CD4-positive, alpha-beta T cell treated with Interleukin-15 for 1 hour (primary cell): ENCODE data around the gene GPC5.
"Not testable (repeated sequence)": the region's sequence is repeated elsewhere in the genome, so short reads cannot be mapped to it uniquely, and the experiment has no call there.

Experiments
- DNase-seq: peaks from one replicate; pipeline ENCODE4 v3.0.0-alpha.2; 2020

GPC5 gene

GRCh38 chr13:92825938-92826596 is 1427.6 kb downstream of the GPC5 start:
- no peak for DNase-seq

- no peak for DNase-seq
These were observed 1429.1 kb downstream of the GPC5 start for GRCh38 chr13:92827503-92827902.

DNA sequence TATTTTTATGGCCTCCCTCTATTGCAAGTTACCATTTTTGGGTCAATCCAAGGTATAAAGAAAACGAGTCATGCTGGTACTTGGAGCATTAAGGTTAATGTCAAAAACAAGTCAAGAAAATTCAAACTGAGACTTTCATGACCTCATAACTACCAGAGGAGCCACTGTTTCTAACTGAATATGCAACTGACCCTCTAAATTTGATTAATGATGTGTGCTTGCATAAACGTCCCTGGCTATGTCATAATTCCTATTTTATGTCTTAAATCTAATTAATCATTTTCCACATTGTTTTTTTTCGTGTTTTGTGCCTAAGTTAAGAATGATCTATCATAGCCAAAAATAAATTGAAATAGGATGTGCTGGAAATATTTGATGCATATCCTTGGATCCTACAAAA is 1431.5 kb downstream of the GPC5 start:
- DNase-seq = no peak

GRCh38 chr13:92830821-92831220 is 1432.4 kb downstream of the GPC5 start:
- no peak for DNase-seq

GRCh38 chr13:92833071-92833470 is 1434.7 kb downstream of the GPC5 start:
- DNase-seq = no peak

- DNase-seq = no peak
These were observed 1437.8 kb downstream of the GPC5 start for GRCh38 chr13:92836171-92836570.

DNA sequence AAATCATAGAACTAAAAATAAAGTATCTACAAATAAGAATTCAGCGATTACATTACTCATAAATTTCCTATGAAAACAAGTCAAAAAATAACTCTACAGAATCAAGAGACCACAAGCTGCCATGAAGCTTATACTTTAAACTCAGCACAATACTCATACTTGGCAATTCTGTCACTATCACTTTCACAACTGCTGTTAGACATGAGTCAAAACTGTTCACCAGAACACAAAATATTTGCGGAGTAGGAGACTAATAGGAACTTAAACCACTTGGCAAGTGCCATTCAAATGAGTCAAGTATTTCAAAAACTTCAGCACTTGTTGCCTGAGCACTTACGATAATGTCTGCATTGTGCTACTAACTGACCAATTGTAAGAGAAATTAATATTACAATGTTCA is 1440.4 kb downstream of the GPC5 start:
- no peak for DNase-seq

DNA sequence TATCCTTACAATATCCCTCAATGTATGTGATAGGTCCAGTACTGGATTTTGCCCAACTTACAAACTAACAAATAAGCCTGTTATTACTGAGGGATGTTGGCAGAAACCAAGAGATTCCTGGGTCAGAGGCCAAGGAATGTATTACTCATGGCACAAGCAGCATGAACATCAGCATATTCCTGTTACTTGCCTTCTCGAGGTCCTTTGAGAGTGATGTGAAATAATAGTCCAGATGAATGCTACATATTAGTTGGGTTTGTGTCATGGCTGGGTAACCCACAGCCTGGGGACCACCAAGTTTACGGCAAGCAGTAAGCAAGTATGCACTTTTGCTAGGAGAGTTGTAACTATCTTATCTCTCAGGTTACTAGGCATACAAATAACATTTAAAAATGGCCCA is 1443.7 kb downstream of the GPC5 start:
- DNase-seq = no peak

GRCh38 chr13:92843549-92843948 is 1445.1 kb downstream of the GPC5 start:
- no peak for DNase-seq

DNA sequence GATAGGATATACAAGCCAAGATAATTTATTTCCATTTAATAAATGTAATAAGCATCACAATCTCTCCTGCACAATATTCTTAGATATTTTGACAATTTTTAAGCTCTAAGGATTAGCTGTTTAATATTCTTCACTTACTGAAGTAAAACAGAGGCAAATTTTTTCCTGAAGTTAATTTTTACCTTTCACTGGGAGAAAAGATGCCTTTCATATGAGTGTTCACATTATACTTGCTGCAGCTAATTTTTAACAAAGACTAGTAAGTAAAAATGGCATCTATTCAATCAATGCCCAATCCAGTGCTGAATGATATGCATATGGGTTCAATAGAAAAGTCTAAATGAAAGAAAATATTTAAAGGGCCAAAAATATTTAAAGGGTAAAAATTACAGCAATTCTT is 1451.0 kb downstream of the GPC5 start:
- DNase-seq = no peak

DNA sequence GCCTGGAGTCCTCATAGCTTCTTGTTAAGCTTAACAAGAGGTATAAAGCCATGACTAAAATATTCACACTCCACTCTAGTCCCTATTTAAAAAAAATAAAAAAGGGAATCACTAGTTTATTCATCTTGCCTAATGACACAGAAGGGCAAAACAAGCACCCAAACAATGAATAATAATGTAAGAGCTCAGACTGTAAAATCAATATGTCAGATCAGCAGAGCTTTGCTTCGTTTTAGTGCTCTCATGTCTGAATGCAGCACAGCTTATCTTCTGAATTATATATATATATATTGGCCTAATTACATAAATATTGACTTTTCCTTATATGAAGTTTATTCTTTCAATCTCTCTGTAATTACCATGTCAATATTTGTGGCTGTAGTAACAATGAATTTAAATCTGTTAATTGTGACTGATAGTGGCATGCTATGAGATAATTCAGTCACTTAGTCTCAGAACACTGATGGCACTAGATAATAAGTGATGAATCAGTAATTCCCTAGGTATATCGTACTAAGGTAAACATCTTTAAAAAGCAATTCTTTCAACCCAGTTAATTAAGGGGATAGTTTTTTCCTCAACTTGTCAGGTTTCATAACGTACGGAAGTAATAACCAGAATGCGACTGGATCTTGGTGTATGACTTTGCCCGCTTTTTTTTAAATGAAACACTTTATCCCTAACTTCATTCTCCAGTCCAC is 1466.3 kb downstream of the GPC5 start:
- DNase-seq = no peak

DNA sequence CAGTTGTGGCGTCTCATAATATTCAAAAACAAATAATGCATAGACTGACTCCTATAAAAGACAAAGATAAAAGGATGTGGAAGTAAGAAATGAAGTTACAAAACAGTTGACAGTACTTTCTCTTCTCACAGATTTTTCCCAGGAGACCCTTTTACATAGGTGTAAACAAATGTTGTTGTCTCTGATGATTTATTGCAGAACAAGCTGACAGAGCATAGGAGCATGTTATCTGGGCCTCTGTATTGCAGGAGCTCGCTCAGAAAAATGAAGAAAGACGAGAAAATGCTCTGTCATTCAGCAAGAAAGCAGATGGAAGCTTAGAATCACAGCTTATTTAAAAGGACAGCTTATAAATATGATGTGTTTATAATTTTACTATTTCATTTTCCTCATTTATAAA is 1474.6 kb downstream of the GPC5 start:
- DNase-seq = no peak

DNA sequence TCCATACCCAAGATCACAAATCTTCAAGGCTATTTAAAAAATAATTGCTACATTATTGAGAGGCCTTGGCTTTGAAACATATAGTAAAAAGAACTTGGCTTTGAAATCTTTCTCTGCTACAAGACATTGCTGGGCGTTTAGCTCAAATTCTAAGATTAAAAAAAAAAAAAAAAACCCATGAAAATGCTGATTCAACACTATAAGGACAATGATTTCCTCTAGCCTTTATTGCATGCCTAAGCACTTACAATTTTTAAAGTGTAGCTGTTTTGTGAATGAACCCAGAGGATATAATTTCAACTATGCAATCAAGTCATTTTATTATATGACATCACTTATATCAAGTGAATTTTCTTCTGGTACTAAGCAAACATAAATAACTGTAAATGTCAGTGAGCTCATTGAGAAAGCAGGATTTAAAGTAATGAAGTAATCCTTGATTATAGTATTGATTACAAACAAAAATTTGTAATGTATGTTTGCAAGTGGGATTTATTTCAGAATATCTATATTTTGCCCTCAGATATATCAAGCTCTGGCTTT is 1488.2 kb downstream of the GPC5 start:
- no peak for DNase-seq

GRCh38 chr13:92894447-92894846 is 1496.0 kb downstream of the GPC5 start:
- no peak for DNase-seq

- DNase-seq = no peak
These were observed 1498.4 kb downstream of the GPC5 start for GRCh38 chr13:92896842-92897241.

GRCh38 chr13:92898946-92899345 is 1500.5 kb downstream of the GPC5 start:
- DNase-seq = not testable (repeated sequence)

GRCh38 chr13:92900446-92900845 is 1502.0 kb downstream of the GPC5 start:
- DNase-seq = no peak

DNA sequence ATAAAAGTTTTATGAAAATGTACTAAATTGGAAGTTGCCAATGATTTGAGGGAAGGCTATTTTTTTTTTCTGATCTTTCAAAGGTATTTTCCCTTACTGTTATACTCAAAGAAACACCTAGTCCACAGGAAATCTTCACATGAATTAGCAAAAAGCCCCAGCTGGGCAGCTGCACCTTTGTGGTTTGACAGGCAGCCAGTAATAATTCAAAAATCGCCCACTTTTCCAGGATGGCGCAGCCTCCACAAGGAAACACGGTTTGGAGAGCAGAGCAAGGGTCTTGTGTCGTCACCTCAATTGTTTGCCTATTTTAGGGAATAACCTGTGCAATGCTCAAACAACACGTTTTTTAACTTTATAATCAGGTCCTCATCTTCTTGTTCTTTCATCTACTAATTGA is 1503.3 kb downstream of the GPC5 start:
- no peak for DNase-seq

DNA sequence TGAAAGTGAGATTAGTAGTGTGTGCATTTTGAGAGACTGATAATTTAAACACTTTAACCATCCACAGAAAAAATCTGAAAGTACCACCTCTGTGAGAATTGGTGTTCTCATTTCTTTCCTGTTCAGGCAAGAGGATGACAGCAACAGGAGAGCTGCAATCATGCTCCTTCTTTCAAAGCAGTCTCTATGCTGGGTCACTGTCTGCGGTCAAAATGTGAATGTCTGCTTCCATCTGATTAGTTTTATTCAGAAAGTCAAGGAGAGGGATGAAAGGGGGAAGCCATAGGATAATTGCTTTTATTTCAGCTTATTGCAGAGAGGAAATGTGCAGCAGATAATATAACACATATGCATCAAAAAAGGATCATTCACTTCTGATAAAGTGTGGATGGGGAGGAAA is 1514.2 kb downstream of the GPC5 start:
- no peak for DNase-seq

GRCh38 chr13:92913840-92914239 is 1515.4 kb downstream of the GPC5 start:
- DNase-seq = no peak
